Measurements from ENCODE around the gene DBT. TPM values are rescaled to one million over a fixed set of nuclear protein-coding genes. Genes with fewer than 3 reads are reported as not detected.
"Not testable (repeated sequence)": the region's sequence is repeated elsewhere in the genome, so short reads cannot be mapped to it uniquely, and the experiment has no call there.

DBT gene
- total RNA-seq, 1 experiment from 2014 or later = 16.0 TPM

- H3K79me2 ChIP-seq (ENCODE audit: low read depth); DNase-seq; CTCF ChIA-PET; H3K27me3 ChIP-seq (ENCODE audit: insufficient read depth, low read depth); H3K9me2 ChIP-seq (ENCODE audit: insufficient read depth); H3K9me3 ChIP-seq (ENCODE audit: insufficient read depth, low read depth); H3F3A ChIP-seq (ENCODE audit: insufficient read depth, low read depth); H3K4me3 ChIP-seq; H3K27ac ChIP-seq; intact Hi-C loops (cut with micrococcal nuclease; ENCODE audit: unreplicated experiment); H4K20me1 ChIP-seq (ENCODE audit: insufficient read depth); H2AFZ ChIP-seq; BruUV-seq (replicated peaks); H3K4me1 ChIP-seq (replicated peaks; ENCODE audit: insufficient read depth); POLR2A ChIA-PET (ENCODE audit: unreplicated experiment); H3K4me2 ChIP-seq: not testable (repeated sequence)
- peaks cover 20% of the 10 kb centered on the region; the same call in 1 of the 2 replicates for H3K36me3 ChIP-seq (ENCODE audit: low read depth)
Measured at GRCh38 chr1:100202703-100203102, 46.9 kb downstream of the DBT start.

GRCh38 chr1:100200060-100200459 lies 49.6 kb downstream of the DBT start:
- H3K4me1 ChIP-seq (replicated peaks; ENCODE audit: insufficient read depth); POLR2A ChIA-PET (ENCODE audit: unreplicated experiment); H2AFZ ChIP-seq; H3K27ac ChIP-seq; H3K79me2 ChIP-seq (ENCODE audit: low read depth); CTCF ChIA-PET; H3K4me2 ChIP-seq; H3K27me3 ChIP-seq (ENCODE audit: insufficient read depth, low read depth); H3F3A ChIP-seq (ENCODE audit: insufficient read depth, low read depth); H3K9me3 ChIP-seq (ENCODE audit: insufficient read depth, low read depth); H3K9me2 ChIP-seq (ENCODE audit: insufficient read depth); H4K20me1 ChIP-seq (ENCODE audit: insufficient read depth); H3K4me3 ChIP-seq; BruUV-seq (replicated peaks); intact Hi-C loops (cut with micrococcal nuclease; ENCODE audit: unreplicated experiment); DNase-seq: not testable (repeated sequence)
- H3K36me3 ChIP-seq (ENCODE audit: low read depth) = peaks cover 14% of the 10 kb centered on the region; the same call in 1 of the 2 replicates

- peaks cover 10% of the 10 kb centered on the region; the same call in 1 of the 2 replicates for H3K36me3 ChIP-seq (ENCODE audit: low read depth)
Measured at GRCh38 chr1:100198596-100198995, 51.0 kb downstream of the DBT start.

GRCh38 chr1:100188617-100189016 lies 61.0 kb downstream of the DBT start:
- DNase-seq = no peak
- H2AFZ ChIP-seq = no peak overlapping the region
- H3K9me2 ChIP-seq (ENCODE audit: insufficient read depth) = no peaks in the 10 kb centered on the region
- intact Hi-C loops (cut with micrococcal nuclease; ENCODE audit: unreplicated experiment) = no loop called here
- ChIA-PET POLR2A (ENCODE audit: unreplicated experiment) (no interaction called here), CTCF (no interaction called here)
- no peaks in the 10 kb centered on the region for H3K27me3 ChIP-seq (ENCODE audit: insufficient read depth, low read depth)
- TF ChIP-seq EZH2 (IDR thresholded peaks at IDR 0.05; ENCODE audit: low read depth) = no peak
- TF ChIP-seq CTCF (conservative IDR thresholded peaks at IDR 0.05) = no peak
- H3K27ac ChIP-seq = no peak overlapping the region
- no peaks in the 10 kb centered on the region for H3K79me2 ChIP-seq (ENCODE audit: low read depth)
- H3K4me3 ChIP-seq = no peak overlapping the region
- H4K20me1 ChIP-seq (ENCODE audit: insufficient read depth) = no peaks in the 10 kb centered on the region
- H3K36me3 ChIP-seq (ENCODE audit: low read depth) = no peaks in the 10 kb centered on the region
- no peaks in the 10 kb centered on the region for H3K4me1 ChIP-seq (replicated peaks; ENCODE audit: insufficient read depth)
- H3K9me3 ChIP-seq (ENCODE audit: insufficient read depth, low read depth) = no peaks in the 10 kb centered on the region
- no TSS peak for BruUV-seq (replicated peaks)
- H3F3A ChIP-seq (ENCODE audit: insufficient read depth, low read depth) = no peaks in the 10 kb centered on the region; the same call in 1 of the 2 replicates
- no peak overlapping the region for H3K4me2 ChIP-seq

More at GRCh38 chr1:100198596-100198995, 51.0 kb downstream of the DBT start:
- no peak for DNase-seq
- Histone ChIP-seq H3K9me3 (ENCODE audit: insufficient read depth, low read depth) (no peaks in the 10 kb centered on the region), H3K27ac (no peak overlapping the region), H4K20me1 (ENCODE audit: insufficient read depth) (no peaks in the 10 kb centered on the region), H2AFZ (no peak overlapping the region), H3F3A (ENCODE audit: insufficient read depth, low read depth) (no peaks in the 10 kb centered on the region; the same call in 1 of the 2 replicates), H3K9me2 (ENCODE audit: insufficient read depth) (peaks cover 5% of the 10 kb centered on the region), H3K79me2 (ENCODE audit: low read depth) (no peaks in the 10 kb centered on the region), H3K27me3 (ENCODE audit: insufficient read depth, low read depth) (no peaks in the 10 kb centered on the region), H3K4me1 (replicated peaks; ENCODE audit: insufficient read depth) (no peaks in the 10 kb centered on the region), H3K4me3 (no peak overlapping the region), H3K4me2 (no peak overlapping the region)
- TF ChIP-seq CTCF (conservative IDR thresholded peaks at IDR 0.05) = no peak
- no peak for TF ChIP-seq EZH2 (IDR thresholded peaks at IDR 0.05; ENCODE audit: low read depth)
- POLR2A ChIA-PET (ENCODE audit: unreplicated experiment) = no interaction called here
- CTCF ChIA-PET = no interaction called here
- intact Hi-C loops (cut with micrococcal nuclease; ENCODE audit: unreplicated experiment) = no loop called here
- BruUV-seq (replicated peaks) = no TSS peak

Data from PC-9 (cell line).